HG03135 (cell line): ENCODE measurements around the gene TRAFD1.

Source experiments
- ATAC-seq: cut with Tn5 transposase; IDR thresholded peaks from one replicate; pipeline ENCODE4 v1.9.1; 2021; ENCODE audit warnings: mild to moderate bottlenecking, moderate library complexity; ENCODE audit not compliant: unreplicated experiment

TRAFD1 gene

DNA sequence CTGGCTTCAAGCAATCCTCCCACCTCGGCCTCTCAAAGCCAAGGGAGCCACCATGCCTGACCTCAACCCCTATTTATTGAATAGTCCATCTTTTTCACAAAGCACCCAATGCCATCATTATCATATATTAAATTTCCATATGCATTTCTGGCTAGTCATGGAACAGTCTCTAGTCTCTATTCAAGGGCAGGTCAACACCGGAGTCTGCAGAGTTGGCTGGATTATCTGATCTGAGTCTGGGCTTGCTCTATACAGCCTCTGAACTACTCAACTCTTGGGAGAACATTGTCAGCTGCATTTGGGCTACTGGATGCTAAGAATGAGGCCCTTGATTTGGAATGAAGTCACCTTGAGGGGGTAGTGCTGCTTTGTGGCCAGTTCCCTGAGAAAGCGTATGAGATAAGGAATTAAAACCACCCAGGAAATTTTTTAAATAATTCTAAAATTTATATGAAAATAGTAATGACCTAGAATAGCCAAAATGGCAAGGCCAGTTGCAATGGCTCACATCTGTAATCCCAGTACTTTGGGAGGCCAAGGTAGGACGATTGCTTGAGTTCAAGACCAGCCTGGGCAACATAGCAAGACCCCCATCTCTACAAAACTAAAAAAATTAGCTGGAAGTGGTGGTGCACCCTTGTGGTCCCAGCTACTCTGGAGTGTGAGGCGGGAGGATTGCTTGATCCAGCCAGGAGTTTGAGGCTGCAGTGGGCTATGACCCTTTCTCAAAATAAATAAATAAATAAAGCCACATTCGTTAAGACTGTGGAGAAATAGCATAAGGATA is 9.9 kb upstream of the TRAFD1 start:
- no peak for ATAC-seq

DNA sequence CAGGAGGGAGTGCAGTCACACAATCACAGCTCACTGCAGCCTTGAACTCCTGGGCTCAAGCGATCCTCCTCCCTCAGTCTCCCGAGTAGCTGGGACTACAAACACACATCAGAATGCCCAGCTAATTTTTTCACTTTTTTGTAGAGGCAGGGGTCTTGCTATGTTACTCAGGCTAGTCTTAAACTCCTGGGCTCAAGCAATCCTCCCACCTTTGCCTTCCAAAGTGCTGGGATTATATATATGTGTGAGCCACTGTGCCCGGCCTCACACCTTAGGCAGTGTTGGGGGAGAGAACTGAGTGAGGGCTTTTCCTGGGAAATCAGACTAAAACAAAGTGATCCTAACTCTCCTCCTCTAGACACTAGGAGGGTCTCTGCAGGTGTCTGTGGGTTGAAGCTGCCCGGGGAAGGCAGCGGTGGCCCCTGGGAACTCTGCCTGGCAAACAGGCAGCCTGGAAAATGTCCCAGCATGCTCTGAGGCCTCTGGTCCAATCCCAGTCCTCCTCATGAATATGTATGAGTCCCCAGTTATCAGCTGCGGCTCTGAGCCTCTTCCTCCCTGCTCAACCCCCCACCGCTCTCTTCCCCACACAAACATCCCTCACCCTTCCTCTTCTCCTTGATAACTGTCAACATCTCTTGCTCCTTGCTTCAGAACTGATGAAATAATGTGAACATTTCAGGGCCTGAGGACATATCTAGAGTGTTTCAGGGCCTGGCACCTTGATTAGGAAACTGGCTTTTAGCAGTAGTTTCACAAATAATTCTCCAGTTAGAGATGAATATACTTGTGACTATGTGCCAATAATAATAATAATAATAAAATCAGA is 8.9 kb upstream of the TRAFD1 start:
- ATAC-seq, result no peak

DNA sequence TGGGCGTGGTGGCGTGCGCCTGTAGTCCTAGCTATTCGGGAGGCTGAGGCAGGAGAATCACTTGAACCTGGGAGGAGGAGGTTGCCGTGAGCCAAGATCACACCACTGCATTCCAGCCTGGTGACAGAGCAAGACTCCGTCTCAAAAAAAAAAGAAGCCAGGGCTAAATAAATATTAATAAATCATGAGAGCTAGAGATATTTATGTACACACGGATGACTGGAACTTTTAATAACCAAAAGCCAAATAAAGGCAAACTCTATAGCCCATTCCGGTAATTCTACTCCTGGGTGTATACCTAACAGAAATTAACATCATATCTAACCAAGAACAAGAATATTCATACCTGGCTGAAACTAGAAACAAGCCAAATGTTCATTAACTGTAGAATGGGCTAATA is 7.7 kb upstream of the TRAFD1 start:
- no peak for ATAC-seq

DNA sequence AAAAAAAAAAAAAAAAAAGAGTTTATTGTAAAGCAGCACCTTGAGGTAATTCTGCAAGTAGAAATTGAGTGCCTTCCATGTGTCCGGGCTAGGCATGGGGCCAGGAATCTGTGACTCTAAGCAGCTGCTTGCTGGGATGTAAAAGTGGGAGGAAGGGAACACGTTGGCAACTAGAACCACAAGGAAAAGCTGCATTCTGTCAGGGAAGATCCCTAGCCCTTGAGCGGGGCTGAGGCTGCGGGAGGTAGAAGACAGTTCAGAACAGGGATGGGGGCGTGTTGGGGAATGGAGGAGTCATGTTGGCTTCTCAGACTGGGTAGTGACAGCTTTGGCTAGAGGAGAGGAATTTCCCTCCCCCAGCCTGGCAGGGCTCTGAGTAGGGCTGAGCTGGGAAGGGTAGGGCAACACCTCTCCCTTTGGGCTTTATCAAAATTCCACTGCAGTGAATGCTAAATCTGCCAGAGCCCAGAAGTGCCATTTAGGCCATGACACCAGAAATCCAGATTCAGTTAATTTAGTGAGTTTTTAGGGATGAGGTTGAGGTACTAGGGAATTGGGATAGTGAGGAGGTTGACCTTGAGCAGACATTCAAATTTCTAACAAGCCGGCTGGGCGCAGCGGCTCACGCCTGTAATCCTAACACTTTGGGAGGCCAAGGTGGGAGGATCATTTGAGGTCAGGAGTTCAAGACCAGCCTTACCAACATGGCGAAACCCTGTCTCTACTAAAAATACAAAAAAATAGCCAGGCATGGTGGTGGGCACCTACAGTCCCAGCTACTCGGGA is 3.4 kb upstream of the TRAFD1 start:
- ATAC-seq, result no peak

DNA sequence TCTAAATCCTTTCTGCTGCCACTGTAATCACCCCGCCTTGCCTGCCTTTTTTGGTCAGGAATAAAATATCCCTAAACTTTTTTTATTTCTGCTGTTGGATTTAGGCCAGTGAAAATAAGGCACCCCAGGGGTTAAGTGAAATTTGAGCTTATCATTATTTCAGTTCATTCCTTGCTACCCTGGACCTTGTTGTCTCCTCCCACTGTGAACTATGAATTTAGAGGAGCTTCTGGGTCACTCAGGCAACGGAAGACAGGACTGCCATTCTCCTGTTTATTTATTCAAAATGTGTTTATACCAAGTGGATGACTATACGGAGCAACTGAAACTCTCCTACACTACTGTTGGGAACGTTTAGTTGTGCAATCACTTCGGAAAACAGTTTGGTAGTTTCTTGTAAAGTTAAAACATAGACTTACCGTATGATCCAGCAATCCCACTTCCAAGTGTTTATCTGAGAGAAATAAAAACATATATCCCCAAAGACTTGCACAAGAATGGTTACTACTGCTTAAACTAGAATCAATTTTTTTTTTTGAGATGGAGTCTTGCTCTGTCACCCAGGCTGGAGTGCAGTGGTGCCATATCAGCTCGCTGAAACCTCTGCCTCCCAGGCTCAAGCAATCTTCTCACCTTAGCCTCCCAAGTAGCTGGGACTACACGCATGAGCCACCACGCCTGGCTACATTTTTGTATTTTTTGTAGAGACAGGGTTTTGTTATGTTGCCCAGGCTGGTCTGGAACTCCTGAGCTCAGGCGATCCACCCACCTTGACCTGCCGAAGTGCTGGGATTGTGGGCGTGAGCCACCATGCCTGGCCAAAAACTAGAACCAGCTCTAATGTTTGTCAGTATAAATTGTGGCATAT is 2.3 kb upstream of the TRAFD1 start:
- no peak for ATAC-seq

DNA sequence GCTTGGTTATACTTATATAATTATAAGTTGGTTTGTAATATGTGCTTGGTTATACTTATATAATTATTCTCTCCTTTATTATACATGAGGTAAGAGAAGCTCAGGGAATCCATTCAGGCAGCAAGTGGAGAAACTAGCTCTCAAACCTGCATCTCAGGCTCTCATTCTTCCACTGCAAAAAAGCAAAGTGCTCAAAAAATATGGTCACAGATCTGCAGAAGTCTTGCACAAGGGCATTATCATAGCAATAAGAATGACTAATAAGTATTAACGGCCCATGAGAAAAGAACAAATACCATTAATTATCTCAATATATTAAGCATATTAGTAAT is 476 bp upstream of the TRAFD1 start:
- no peak for ATAC-seq

DNA sequence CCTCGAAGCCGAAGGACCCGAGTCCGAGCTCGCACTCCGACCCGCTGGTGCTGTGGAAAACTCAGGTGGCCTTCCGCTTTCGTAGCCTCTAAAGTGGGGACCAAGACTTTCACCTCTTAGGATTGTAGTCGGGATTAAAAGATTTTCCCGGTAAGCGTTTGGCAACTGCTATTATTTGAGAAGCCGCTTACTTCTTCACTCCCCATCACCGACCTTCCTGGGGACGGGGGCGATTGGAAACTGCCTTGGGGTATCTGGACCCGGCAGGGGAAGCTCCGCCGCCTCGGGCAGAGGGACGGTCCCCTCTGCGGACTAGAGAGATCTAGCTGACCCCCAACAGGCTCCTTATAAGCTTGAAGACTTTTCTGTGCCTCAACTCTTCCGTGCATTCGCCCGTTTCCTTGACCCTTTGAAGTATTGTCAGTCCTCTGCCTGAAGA is 659 bp downstream of the TRAFD1 start:
- ATAC-seq, result no peak

DNA sequence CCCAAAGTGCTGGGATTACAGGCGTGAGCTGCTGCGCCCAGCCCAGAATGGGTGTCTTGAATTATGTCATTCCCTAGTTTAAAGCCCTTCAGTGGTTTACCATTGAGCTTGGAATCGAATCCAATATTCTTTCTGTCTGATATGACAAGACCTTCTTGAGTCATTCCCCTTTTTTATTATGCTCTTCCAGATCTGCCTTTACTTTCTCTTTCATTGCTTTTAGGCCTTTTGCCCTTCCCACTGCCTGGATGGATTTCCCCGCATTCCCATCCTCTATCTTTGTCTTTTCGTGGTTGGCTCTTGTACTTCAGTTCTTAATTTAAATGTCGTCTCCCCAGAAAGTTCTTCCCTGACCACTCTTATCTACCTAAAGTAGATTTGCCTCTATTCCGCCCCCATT is 1.6 kb downstream of the TRAFD1 start:
- ATAC-seq, result no peak

DNA sequence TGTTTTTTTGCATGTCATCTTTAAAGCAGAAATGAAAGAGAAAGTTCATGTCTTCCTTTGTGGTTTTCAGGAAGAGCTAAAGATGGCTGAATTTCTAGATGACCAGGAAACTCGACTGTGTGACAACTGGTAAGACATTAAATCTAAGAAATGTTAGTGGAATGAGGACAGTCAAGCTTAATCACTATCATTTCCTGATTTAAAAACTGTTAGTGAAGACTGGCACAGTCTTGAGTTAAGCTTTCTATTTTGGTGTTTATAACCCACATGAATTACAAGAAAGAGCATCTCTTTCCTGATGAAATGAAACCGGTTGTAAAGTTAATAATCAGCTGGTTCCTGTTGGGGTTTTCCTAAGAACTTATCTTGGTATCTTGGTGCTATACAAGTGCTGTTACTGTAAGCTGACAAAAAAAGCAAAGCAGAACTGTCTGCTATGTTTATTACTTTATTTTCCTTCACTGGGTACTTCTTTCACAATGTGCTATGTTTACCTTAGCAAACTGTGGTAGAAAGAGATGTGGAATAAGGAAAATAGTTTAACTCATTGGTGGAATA is 5.2 kb downstream of the TRAFD1 start:
- peak; percentile 43 for ATAC-seq

DNA sequence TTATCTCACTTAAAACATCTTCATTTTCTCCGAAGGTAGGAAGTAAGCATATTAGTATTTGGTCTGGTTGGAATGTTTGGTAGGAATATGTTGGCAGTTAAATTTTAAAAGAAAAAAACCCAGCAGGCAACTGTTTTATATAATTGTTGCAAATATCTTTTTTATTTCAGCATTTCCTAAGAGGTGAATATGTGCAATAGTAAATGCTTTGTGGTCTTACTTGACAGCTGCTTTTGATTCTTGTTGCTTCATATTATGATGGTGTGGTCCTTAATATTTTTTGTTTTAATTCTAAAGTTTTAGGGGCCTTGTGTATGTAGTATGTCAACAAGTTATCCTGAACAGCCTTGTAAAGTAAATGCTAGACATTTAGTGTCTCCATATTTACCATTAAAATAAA is 6.3 kb downstream of the TRAFD1 start:
- no peak for ATAC-seq

DNA sequence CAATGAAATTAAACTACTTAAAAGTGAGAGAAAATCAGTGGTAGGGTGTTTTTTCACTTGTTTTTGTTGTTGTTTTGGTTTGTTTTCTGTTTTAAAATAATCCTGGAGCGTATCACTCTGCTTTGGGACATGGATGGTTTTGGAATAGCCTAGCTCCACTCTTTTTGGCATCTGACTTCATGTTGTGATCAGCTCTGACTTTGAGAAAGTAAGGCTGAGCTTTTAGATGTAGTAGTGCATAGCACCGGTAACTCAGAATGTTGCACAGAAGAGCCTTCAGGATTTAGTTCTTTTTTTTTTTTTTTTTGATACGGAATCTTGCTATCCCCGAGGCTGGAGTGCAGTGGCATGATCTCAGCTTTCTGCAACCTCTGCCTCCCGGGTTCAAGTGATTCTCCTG is 8.1 kb downstream of the TRAFD1 start:
- ATAC-seq, result no peak

DNA sequence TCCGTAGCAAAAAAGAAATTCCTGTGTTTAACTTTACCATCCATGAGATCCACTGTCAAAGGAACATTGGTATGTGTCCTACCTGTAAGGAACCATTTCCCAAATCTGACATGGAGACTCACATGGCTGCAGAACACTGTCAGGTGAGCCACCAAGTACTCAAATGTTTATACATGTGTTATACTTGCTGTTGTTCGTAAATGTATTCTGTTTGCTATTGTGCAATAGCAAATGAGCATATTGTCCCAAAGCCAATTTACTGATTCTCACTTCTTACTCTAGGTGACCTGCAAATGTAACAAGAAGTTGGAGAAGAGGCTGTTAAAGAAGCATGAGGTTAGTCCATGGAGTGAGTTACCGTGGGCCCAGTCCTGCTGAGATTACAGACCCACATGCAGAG is 9.4 kb downstream of the TRAFD1 start:
- no peak for ATAC-seq

DNA sequence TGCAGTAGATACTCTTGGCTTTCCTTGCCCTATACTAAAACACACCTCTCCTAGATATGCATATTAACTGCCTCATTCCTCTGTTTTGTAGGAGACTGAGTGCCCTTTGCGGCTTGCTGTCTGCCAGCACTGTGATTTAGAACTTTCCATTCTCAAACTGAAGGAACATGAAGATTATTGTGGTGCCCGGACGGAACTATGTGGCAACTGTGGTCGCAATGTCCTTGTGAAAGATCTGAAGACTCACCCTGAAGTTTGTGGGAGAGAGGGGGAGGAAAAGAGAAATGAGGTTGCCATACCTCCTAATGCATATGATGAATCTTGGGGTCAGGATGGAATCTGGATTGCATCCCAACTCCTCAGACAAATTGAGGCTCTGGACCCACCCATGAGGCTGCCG is 15.4 kb downstream of the TRAFD1 start:
- ATAC-seq, result no peak

DNA sequence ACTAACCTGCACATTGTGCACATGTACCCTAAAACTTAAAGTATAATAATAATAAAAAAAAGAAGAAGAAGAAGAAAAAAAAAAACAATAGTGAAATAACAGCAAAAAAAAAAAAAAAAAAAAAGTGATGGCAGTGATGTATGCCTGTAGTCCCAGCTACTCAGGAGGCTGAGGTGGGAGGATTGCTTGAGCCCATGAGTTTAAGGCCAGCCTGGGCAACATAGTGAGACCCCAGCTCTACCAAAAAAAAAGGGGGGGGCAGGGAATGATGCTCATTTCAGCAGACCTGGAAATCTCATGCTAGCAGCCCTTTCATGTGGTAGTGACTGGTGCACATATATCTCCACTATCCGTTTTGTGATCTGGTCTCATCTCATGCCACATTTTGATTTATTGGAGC is 20.8 kb downstream of the TRAFD1 start:
- no peak for ATAC-seq

DNA sequence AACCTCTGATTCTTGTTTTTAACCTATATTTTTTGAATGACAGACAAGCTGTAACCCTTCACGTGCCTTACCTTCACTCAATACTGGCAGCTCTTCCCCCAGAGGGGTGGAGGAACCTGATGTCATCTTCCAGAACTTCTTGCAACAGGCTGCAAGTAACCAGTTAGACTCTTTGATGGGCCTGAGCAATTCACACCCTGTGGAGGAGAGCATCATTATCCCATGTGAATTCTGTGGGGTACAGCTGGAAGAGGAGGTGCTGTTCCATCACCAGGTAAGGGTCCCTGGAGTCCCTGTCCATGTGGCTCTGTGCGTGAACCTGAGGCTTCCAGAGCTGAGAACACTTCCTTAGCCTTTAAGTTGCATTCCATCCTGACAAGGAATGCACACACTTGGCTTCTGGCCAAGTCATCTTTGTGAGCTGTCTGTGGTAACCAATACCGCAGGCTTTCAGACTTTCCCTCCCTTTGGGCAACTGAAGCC is 22.7 kb downstream of the TRAFD1 start:
- no peak for ATAC-seq

DNA sequence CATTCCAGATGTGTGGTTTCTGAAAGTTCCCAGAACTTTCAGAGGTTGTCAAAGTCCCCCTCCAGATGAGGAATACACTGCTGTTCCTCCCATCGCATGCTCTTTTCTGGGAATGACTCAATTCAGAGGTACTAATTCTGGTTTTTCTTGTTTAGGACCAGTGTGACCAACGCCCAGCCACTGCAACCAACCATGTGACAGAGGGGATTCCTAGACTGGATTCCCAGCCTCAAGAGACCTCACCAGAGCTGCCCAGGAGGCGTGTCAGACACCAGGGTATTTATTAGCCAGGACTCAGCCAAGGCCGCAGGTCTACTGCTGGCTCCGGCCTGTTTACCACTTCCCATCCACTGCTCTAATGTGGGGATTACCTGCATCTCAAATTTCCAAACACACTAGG is 24.2 kb downstream of the TRAFD1 start:
- no peak for ATAC-seq

DNA sequence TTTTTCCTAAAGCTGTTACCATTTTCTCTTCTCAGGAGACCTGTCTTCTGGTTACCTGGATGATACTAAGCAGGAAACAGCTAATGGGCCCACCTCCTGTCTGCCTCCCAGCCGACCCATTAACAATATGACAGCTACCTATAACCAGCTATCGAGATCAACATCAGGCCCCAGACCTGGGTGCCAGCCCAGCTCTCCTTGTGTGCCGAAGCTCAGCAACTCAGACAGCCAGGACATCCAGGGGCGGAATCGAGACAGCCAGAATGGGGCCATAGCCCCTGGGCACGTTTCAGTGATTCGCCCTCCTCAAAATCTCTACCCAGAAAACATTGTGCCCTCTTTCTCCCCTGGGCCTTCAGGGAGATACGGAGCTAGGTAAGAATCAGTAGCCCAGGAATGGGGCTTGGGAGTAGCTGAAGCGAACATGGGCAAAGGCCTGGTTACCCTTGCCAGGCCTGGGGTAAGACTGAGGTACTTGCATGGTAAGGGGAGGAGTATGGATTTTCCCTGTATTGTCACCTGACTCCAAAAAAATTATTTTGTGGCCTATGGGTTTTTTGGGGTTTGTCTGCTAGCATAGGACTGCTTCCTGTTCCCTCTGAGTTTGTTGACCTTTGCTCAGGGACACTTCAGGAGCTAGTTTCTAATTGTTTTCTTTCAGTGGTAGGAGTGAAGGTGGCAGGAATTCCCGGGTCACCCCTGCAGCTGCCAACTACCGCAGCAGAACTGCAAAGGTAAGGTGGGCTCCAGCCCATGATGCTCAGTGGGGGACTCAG is 26.6 kb downstream of the TRAFD1 start:
- ATAC-seq, result no peak

DNA sequence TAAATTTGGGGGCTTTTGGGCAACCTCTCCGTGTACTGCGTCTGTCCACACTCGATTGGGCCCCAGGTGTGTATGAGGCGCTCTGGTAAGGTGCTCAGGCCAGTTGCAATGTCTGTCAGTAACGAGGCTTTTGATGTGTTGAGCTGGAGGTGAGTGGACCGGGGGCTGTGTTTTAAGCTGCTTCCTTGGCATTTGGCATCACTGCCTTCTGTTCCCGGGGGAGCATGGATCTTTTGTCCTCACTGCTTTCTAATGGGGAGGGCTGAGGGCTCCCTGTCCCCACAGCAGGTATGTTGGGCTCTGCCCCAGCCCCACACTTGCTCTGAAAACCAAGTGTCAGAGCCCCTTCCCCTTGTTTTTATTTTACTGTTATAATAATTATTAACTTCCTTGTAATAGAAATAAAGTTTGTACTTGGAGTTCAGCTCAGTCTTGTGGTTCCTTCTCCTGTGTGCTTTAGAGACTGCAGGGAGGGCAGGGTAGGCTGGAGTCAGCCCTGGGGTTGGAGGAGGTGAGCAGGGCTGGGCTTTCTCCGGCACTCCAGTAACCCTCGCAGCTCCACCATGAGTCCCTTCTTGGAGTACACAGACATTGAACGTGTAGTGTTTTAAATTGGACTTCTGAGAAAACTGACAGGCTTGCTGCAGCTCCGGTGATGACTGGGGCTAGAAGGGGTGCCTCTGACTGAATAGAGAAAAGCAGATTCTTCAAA is 28.0 kb downstream of the TRAFD1 start:
- no peak for ATAC-seq

DNA sequence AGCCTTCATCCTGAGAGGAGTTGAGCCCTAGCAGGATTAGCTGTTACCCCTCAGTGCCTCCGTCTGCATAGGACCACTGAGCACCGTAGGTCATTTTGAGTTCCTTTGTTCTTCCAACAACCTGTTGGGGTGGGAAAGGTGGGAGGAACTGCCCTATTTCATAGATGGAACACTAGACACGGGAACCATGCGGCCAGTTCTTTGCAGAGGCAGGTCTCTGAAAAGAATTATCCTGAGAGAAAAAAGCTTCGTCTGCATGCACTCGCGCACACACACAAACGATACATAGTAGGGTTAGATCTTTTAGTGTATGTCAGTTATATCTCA is 28.5 kb downstream of the TRAFD1 start:
- no peak for ATAC-seq
